GM18951 (cell line): ENCODE results near the gene GDPD1.

Source experiments
- POLR2A ChIP-seq: IDR thresholded peaks from 4 replicates; pipeline ENCODE4 v1.6.1; 2011; ENCODE audit warnings: mild to moderate bottlenecking; ENCODE audit not compliant: insufficient read length, insufficient read depth; ENCODE audit errors: extremely low read depth
- in situ Hi-C: fragments of 300-500 bp; cut with MboI; formaldehyde crosslinking; loops from one replicate; pipeline ENCODE4 v1.12.0; 2022; ENCODE audit warnings: low sequenced_read_pairs, mixed read lengths, inconsistent platforms; ENCODE audit not compliant: unreplicated experiment

The GDPD1 gene

GRCh38 chr17:59315866-59316265 is 95.6 kb downstream of the GDPD1 start:
- in situ Hi-C loops: no loop called here
- no peak for TF ChIP-seq POLR2A
